ENCODE results near the gene PLEKHA6. TPM values are rescaled to one million over a fixed set of nuclear protein-coding genes. Genes with fewer than 3 reads are reported as not detected.

Gene PLEKHA6
- total RNA-seq, 4 donors from 2014 or later: 4.3 to 13.2 (median 7.7) TPM

DNA sequence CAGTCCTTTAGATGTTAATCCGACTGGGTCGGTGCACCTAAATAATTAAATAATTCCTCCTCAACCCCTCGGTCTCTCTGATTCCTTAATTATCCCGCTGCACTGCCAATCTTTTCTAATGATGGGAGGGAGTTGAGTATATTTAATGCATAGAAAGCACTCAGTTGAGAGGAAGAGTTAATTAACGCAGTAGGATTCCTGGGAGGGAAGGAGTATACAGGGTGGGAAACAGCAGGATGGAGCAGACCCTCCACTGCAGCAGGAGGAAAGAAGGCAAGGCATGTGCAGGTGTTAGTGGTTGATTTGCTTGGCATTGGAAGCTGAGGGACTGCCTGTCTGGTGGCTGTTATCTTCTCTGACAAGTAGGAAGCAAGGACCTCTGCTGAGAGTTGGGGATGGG, 183.7 kb downstream of the PLEKHA6 start:
- Histone ChIP-seq H3K36me3 (no peaks in the 10 kb centered on the region), H3K9me3 (no peaks in the 10 kb centered on the region), H3K4me1 (no peaks in the 10 kb centered on the region), H3K27ac (no peak overlapping the region), H3K4me3 (no peak overlapping the region), H3K27me3 (peaks cover 0 to 3% (median 3%) of the 10 kb centered on the region in 3 donors)
- no peak for DNase-seq
- no peak for ATAC-seq
- in situ Hi-C loops (cut with MboI; ENCODE audit: low sequenced_read_pairs in 4 of 4) (no loop called here), intact Hi-C loops (cut with DNase I; ENCODE audit: low total_unique reads) (no loop called here)
- TF ChIP-seq POLR2A (IDR thresholded peaks at IDR 0.05): no peak
- TF ChIP-seq, protein P1, sequence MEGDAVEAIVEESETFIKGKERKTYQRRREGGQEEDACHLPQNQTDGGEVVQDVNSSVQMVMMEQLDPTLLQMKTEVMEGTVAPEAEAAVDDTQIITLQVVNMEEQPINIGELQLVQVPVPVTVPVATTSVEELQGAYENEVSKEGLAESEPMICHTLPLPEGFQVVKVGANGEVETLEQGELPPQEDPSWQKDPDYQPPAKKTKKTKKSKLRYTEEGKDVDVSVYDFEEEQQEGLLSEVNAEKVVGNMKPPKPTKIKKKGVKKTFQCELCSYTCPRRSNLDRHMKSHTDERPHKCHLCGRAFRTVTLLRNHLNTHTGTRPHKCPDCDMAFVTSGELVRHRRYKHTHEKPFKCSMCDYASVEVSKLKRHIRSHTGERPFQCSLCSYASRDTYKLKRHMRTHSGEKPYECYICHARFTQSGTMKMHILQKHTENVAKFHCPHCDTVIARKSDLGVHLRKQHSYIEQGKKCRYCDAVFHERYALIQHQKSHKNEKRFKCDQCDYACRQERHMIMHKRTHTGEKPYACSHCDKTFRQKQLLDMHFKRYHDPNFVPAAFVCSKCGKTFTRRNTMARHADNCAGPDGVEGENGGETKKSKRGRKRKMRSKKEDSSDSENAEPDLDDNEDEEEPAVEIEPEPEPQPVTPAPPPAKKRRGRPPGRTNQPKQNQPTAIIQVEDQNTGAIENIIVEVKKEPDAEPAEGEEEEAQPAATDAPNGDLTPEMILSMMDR (IDR thresholded peaks at IDR 0.05 in 4 of 5, conservative IDR thresholded peaks at IDR 0.05 in 1 of 5): no peak

DNA sequence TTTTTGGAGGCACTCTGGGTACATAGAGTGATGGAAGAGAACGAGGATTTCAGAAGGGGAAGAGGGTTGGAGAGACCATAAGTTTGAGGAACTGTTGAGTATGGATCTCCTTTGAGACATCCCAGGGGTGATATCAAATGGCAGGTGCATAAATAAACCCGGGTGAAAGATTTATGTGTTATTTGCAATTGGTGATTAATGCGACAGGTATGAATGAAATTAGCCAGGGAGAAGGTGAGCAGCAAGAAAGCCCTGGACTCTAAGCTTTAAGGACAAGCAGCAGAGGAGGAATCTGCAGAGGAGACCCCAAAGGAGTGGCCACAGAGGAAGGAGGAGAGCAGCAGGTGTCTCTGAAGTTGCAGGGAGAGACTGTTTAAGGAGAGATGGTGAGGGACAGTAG, 184.8 kb downstream of the PLEKHA6 start:
- Histone ChIP-seq H3K4me1 (no peaks in the 10 kb centered on the region), H3K4me3 (no peak overlapping the region), H3K27me3 (peaks cover 0 to 3% (median 3%) of the 10 kb centered on the region in 3 donors), H3K36me3 (no peaks in the 10 kb centered on the region), H3K27ac (no peak overlapping the region), H3K9me3 (no peaks in the 10 kb centered on the region)
- in situ Hi-C loops (cut with MboI; ENCODE audit: low sequenced_read_pairs in 4 of 4): loop anchor here in 1 of 4 donors (25.0 kb wide), 1 partner anchor 337 kb away; the partner anchor contains the start of gene MDM4
- TF ChIP-seq POLR2A (IDR thresholded peaks at IDR 0.05): no peak
- TF ChIP-seq, protein P1 (IDR thresholded peaks at IDR 0.05 in 4 of 5, conservative IDR thresholded peaks at IDR 0.05 in 1 of 5): no peak
- intact Hi-C loops (cut with DNase I; ENCODE audit: low total_unique reads): loop anchor here (5.0 kb wide), 1 partner anchor 612 kb away; no protein-coding TSS in a partner anchor
- DNase-seq (no peak), ATAC-seq (no peak)

DNA sequence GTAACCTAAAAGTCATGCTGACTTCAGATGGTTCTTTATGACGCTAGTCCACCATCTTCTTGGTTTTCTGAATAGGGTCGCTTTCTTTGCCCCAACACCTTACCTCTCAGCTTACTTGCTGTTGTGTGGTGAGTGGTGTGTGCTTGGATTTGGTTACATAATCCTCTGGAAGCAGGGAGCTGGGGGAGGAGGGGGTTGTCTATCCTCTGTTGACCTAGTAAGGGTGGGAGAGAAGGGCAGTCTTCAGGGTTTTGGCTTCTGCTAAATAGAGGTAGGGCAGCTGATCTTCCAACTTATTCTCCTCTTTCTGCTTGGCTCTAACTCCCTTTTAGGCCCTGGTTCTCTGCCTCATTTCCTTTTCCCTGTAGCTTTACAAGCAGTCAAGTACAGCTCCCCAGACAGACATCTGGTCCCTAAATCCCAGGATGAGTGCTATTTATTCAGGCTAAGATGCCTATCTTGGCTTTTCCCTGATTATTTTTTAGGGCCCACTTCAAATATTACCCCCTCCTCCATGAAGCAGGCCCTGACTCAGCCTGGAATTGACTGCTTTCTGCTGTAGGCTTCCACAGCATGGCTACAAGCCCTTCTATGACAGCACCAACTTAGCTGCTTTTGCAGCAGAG, 187.2 kb downstream of the PLEKHA6 start:
- ATAC-seq (no peak), DNase-seq (no peak)
- in situ Hi-C loops (cut with MboI; ENCODE audit: low sequenced_read_pairs in 4 of 4): loop anchor here in 1 of 4 donors (25.0 kb wide), 1 partner anchor 340 kb away; the partner anchor contains the start of gene MDM4

DNA sequence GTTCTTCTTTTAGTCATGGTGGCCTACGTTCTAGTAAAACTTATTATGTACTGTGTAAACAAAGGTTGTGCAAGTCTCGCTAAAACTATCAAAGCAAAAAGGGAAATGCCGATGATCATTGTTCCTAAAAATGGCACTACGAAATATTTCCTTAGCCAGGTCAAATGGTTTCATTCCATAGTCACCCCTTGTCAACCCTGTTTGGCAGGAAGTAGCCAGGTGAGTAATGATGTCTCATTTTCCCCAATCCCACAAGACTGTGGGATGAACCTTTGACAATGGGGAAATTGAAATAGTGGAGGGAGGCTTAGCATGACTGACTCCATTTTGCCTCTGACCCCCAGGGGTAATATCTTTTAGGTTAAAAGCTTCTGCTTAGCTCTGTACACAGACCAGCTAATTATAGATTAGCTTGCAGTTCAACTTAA, 188.0 kb downstream of the PLEKHA6 start:
- Histone ChIP-seq H3K27ac (no peak overlapping the region), H3K9me3 (no peaks in the 10 kb centered on the region), H3K4me3 (no peak overlapping the region), H3K4me1 (no peaks in the 10 kb centered on the region), H3K36me3 (no peaks in the 10 kb centered on the region), H3K27me3 (peaks cover 0 to 4% (median 3%) of the 10 kb centered on the region in 3 donors)
- DNase-seq (no peak), ATAC-seq (no peak)
- intact Hi-C loops (cut with DNase I; ENCODE audit: low total_unique reads): loop anchor here (5.0 kb wide), 1 partner anchor 616 kb away; no protein-coding TSS in a partner anchor
- TF ChIP-seq, protein P1 (IDR thresholded peaks at IDR 0.05 in 4 of 5, conservative IDR thresholded peaks at IDR 0.05 in 1 of 5): no peak
- no peak for TF ChIP-seq POLR2A (IDR thresholded peaks at IDR 0.05)
- in situ Hi-C loops (cut with MboI; ENCODE audit: low sequenced_read_pairs in 4 of 4): loop anchor here in 1 of 4 donors (25.0 kb wide), 1 partner anchor 341 kb away; the partner anchor contains the start of gene MDM4

More for the DNA sequence above, 187.2 kb downstream of the PLEKHA6 start:
- TF ChIP-seq, protein P1 (IDR thresholded peaks at IDR 0.05 in 4 of 5, conservative IDR thresholded peaks at IDR 0.05 in 1 of 5): no peak
- TF ChIP-seq POLR2A (IDR thresholded peaks at IDR 0.05): no peak
- Histone ChIP-seq H3K4me3 (no peak overlapping the region), H3K36me3 (no peaks in the 10 kb centered on the region), H3K4me1 (no peaks in the 10 kb centered on the region), H3K9me3 (no peaks in the 10 kb centered on the region), H3K27me3 (peaks cover 0 to 3% (median 3%) of the 10 kb centered on the region in 3 donors), H3K27ac (no peak overlapping the region)
- intact Hi-C loops (cut with DNase I; ENCODE audit: low total_unique reads): loop anchor here (5.0 kb wide), 1 partner anchor 615 kb away; no protein-coding TSS in a partner anchor
